Central memory CD8-positive, alpha-beta T cell (primary cell): ENCODE results near the gene ING3.
A peak's percentile ranks its signal among the peaks of the same experiment; 100 is the strongest.

ENCODE experiments used
- ATAC-seq: fragments of 150-1000 bp; cut with Tn5 transposase; replicated peaks from 2 replicates; pipeline ENCODE4 v1.10.0; 2022; ENCODE audit warnings: mild to moderate bottlenecking, moderate FRiP score, moderate number of reproducible peaks; ENCODE audit not compliant: poor library complexity, severe bottlenecking; ENCODE audit errors: extremely low read depth
- DNase-seq, 2 donors: peaks; one replicate each; pipeline ENCODE4 v3.0.0; 2021; ENCODE audit warnings: low spot score in 2 of 2
- H3K27ac Mint-ChIP-seq: one replicate; pipeline ENCODE4 v1.8.0; 2022; ENCODE audit warnings: low read depth, mild to moderate bottlenecking, moderate library complexity, mixed read lengths
- H3K27me3 Mint-ChIP-seq: one replicate; pipeline ENCODE4 v1.8.0; 2022; ENCODE audit warnings: mixed read lengths
- H3K36me3 Mint-ChIP-seq: one replicate; pipeline ENCODE4 v1.8.0; 2022; ENCODE audit warnings: mild to moderate bottlenecking, moderate library complexity, mixed read lengths; ENCODE audit not compliant: insufficient read depth
- H3K4me1 Mint-ChIP-seq: one replicate; pipeline ENCODE4 v1.8.0; 2022; ENCODE audit warnings: mixed read lengths
- H3K4me3 Mint-ChIP-seq: one replicate; pipeline ENCODE4 v1.8.0; 2022; ENCODE audit warnings: mild to moderate bottlenecking, moderate library complexity, mixed read lengths
- H3K9me3 Mint-ChIP-seq: one replicate; pipeline ENCODE4 v1.8.0; 2022; ENCODE audit warnings: mixed read lengths

ING3 gene

GRCh38 chr7:120950539-120951308 is at the start of gene ING3:
ING3 (plus strand) TSS chr7:120950777; CDS start chr7:120950897, 120 bp downstream.
- Mint-ChIP-seq H3K36me3 (peaks cover 28% of the 10 kb centered on the region), H3K4me3 (peak within 1 kb of the TSS; percentile 91), H3K9me3 (no peaks in the 10 kb centered on the region), H3K4me1 (peaks cover 18% of the 10 kb centered on the region), H3K27ac (peak within 1 kb of the TSS; percentile 98), H3K27me3 (peaks cover 29% of the 10 kb centered on the region)
- DNase-seq (peak; percentile 99), ATAC-seq (peak; percentile 91)

- Mint-ChIP-seq H3K4me3 (no peak overlapping the region), H3K9me3 (no peaks in the 10 kb centered on the region), H3K36me3 (no peaks in the 10 kb centered on the region), H3K27ac (no peak overlapping the region), H3K27me3 (peaks cover 34% of the 10 kb centered on the region), H3K4me1 (no peaks in the 10 kb centered on the region)
- DNase-seq: no peak
- ATAC-seq: no peak
Measured at GRCh38 chr7:120915314-120916105, 35.1 kb upstream of the ING3 start.

- DNase-seq (no peak), ATAC-seq (no peak)
- H3K27me3 Mint-ChIP-seq: peaks cover 34% of the 10 kb centered on the region
- H3K27ac Mint-ChIP-seq: no peak overlapping the region
- no peak overlapping the region for H3K4me3 Mint-ChIP-seq
- no peaks in the 10 kb centered on the region for H3K4me1 Mint-ChIP-seq
- H3K9me3 Mint-ChIP-seq: no peaks in the 10 kb centered on the region
- no peaks in the 10 kb centered on the region for H3K36me3 Mint-ChIP-seq
Measured at GRCh38 chr7:120916121-120916520, 34.5 kb upstream of the ING3 start.

GRCh38 chr7:120916538-120916937 is 34.0 kb upstream of the ING3 start:
- ATAC-seq: no peak
- Mint-ChIP-seq H3K36me3 (no peaks in the 10 kb centered on the region), H3K27ac (no peak overlapping the region), H3K4me1 (no peaks in the 10 kb centered on the region), H3K27me3 (peaks cover 34% of the 10 kb centered on the region), H3K4me3 (no peak overlapping the region), H3K9me3 (no peaks in the 10 kb centered on the region)
- DNase-seq: no peak

- no peak overlapping the region for H3K27ac Mint-ChIP-seq
- no peak overlapping the region for H3K4me3 Mint-ChIP-seq
- DNase-seq: no peak
- peaks cover 34% of the 10 kb centered on the region for H3K27me3 Mint-ChIP-seq
- no peaks in the 10 kb centered on the region for H3K9me3 Mint-ChIP-seq
- no peaks in the 10 kb centered on the region for H3K4me1 Mint-ChIP-seq
- ATAC-seq: no peak
- H3K36me3 Mint-ChIP-seq: no peaks in the 10 kb centered on the region
Measured at GRCh38 chr7:120919466-120919865, 31.1 kb upstream of the ING3 start.

- Mint-ChIP-seq H3K4me1 (no peaks in the 10 kb centered on the region), H3K27me3 (peaks cover 40% of the 10 kb centered on the region), H3K4me3 (no peak overlapping the region), H3K36me3 (no peaks in the 10 kb centered on the region), H3K27ac (no peak overlapping the region), H3K9me3 (no peaks in the 10 kb centered on the region)
- DNase-seq (no peak), ATAC-seq (no peak)
Measured at GRCh38 chr7:120920034-120920433, 30.5 kb upstream of the ING3 start.

- Mint-ChIP-seq H3K27ac (no peak overlapping the region), H3K4me1 (no peaks in the 10 kb centered on the region), H3K9me3 (no peaks in the 10 kb centered on the region), H3K4me3 (no peak overlapping the region), H3K36me3 (no peaks in the 10 kb centered on the region), H3K27me3 (peaks cover 47% of the 10 kb centered on the region)
- no peak for ATAC-seq
- DNase-seq: no peak
Measured at GRCh38 chr7:120920591-120921274, 29.8 kb upstream of the ING3 start.

- H3K36me3 Mint-ChIP-seq: no peaks in the 10 kb centered on the region
- DNase-seq: no peak
- no peaks in the 10 kb centered on the region for H3K4me1 Mint-ChIP-seq
- no peaks in the 10 kb centered on the region for H3K9me3 Mint-ChIP-seq
- no peak overlapping the region for H3K27ac Mint-ChIP-seq
- H3K4me3 Mint-ChIP-seq: no peak overlapping the region
- no peak for ATAC-seq
- H3K27me3 Mint-ChIP-seq: peaks cover 41% of the 10 kb centered on the region
Measured at GRCh38 chr7:120924837-120925236, 25.7 kb upstream of the ING3 start.

GRCh38 chr7:120925392-120925791 is 25.2 kb upstream of the ING3 start:
- Mint-ChIP-seq H3K4me1 (no peaks in the 10 kb centered on the region), H3K9me3 (no peaks in the 10 kb centered on the region), H3K4me3 (no peak overlapping the region), H3K27ac (no peak overlapping the region), H3K36me3 (no peaks in the 10 kb centered on the region), H3K27me3 (peaks cover 45% of the 10 kb centered on the region)
- DNase-seq (no peak), ATAC-seq (no peak)

GRCh38 chr7:120926943-120927346 is 23.6 kb upstream of the ING3 start:
- no peak for ATAC-seq
- DNase-seq: no peak
- Mint-ChIP-seq H3K27ac (no peak overlapping the region), H3K36me3 (no peaks in the 10 kb centered on the region), H3K4me3 (no peak overlapping the region), H3K27me3 (peaks cover 60% of the 10 kb centered on the region), H3K4me1 (no peaks in the 10 kb centered on the region), H3K9me3 (no peaks in the 10 kb centered on the region)

- Mint-ChIP-seq H3K4me3 (no peak overlapping the region), H3K36me3 (no peaks in the 10 kb centered on the region), H3K9me3 (no peaks in the 10 kb centered on the region), H3K27ac (no peak overlapping the region), H3K4me1 (no peaks in the 10 kb centered on the region), H3K27me3 (peaks cover 66% of the 10 kb centered on the region)
- DNase-seq (no peak), ATAC-seq (no peak)
Measured at GRCh38 chr7:120927454-120928103, 23.0 kb upstream of the ING3 start.

GRCh38 chr7:120931243-120931642 is 19.3 kb upstream of the ING3 start:
- peaks cover 55% of the 10 kb centered on the region for H3K27me3 Mint-ChIP-seq
- H3K36me3 Mint-ChIP-seq: no peaks in the 10 kb centered on the region
- H3K27ac Mint-ChIP-seq: no peak overlapping the region
- no peak overlapping the region for H3K4me3 Mint-ChIP-seq
- H3K9me3 Mint-ChIP-seq: no peaks in the 10 kb centered on the region
- no peak for DNase-seq
- no peaks in the 10 kb centered on the region for H3K4me1 Mint-ChIP-seq
- ATAC-seq: no peak
